Stimulated activated CD4-positive, alpha-beta T cell treated with anti-CD3 and anti-CD28 coated beads, Interleukin-1b, Interleukin-23, amount 100 ng/mL, for 4 hours (primary cell): Measurements from ENCODE around the gene VAT1.
"Not testable (repeated sequence)": the region's sequence is repeated elsewhere in the genome, so short reads cannot be mapped to it uniquely, and the experiment has no call there.

Experiments used
- DNase-seq, 2 donors: peaks; one replicate each; pipeline ENCODE4 v3.0.0-alpha.2; 2020; ENCODE audit warnings: low read depth in 2 of 2

VAT1 gene

GRCh38 chr17:43006639-43007551, 15.3 kb downstream of the VAT1 start, which contains the start of gene IFI35:
TSS of gene IFI35 (plus strand) at chr17:43006784. CDS start at chr17:43006948, 164 bp downstream.
- peak; percentile 73 to 77 for DNase-seq

GRCh38 chr17:43003542-43004172, 18.5 kb downstream of the VAT1 start:
- no peak for DNase-seq

- not testable (repeated sequence) for DNase-seq
These were observed 21.3 kb downstream of the VAT1 start for GRCh38 chr17:43000894-43001293.

- no peak for DNase-seq
These were observed 23.1 kb downstream of the VAT1 start for GRCh38 chr17:42999003-42999525.

- DNase-seq: peak; percentile 87 to 92
These were observed 23.9 kb downstream of the VAT1 start, which contains the start of gene RPL27 for GRCh38 chr17:42997984-42998938. TSS of gene RPL27 (plus strand) at chr17:42998419. CDS start at chr17:42998751, 332 bp downstream.

GRCh38 chr17:42997390-42997983, 24.7 kb downstream of the VAT1 start:
- no peak for DNase-seq

GRCh38 chr17:42993913-42994312, 28.3 kb downstream of the VAT1 start:
- not testable (repeated sequence) for DNase-seq

- DNase-seq: no peak
These were observed 29.3 kb downstream of the VAT1 start for GRCh38 chr17:42992872-42993271.

GRCh38 chr17:42991471-42991870, 30.7 kb downstream of the VAT1 start:
- DNase-seq: no peak

GRCh38 chr17:42989726-42990652, 32.2 kb downstream of the VAT1 start:
- no peak for DNase-seq

GRCh38 chr17:42989141-42989540, 33.0 kb downstream of the VAT1 start:
- no peak for DNase-seq

- no peak for DNase-seq
These were observed 37.0 kb downstream of the VAT1 start for GRCh38 chr17:42985225-42985624.

GRCh38 chr17:42982266-42982665, 39.9 kb downstream of the VAT1 start:
- DNase-seq: no peak

GRCh38 chr17:42980766-42981397, 41.3 kb downstream of the VAT1 start:
- DNase-seq: peak; percentile 42 to 44

GRCh38 chr17:42980274-42980765, 41.9 kb downstream of the VAT1 start, which contains the start of gene RUNDC1:
TSS of gene RUNDC1 (plus strand) at chr17:42980565. CDS start at chr17:42980577, 12 bp downstream.
- peak; percentile 87 to 93 for DNase-seq

- DNase-seq: no peak
These were observed 42.5 kb downstream of the VAT1 start, which contains the start of gene PTGES3L for GRCh38 chr17:42979511-42980273. TSS of gene PTGES3L (minus strand) at chr17:42980080. CDS start at chr17:42980053, 27 bp downstream.

- not testable (repeated sequence) for DNase-seq
These were observed 46.5 kb downstream of the VAT1 start for GRCh38 chr17:42975701-42976100.

GRCh38 chr17:42975265-42975664, 46.9 kb downstream of the VAT1 start:
- DNase-seq: no peak
